H1 (cell line): ENCODE data around the gene CPD. TPM values are rescaled to one million over a fixed set of nuclear protein-coding genes. Genes with fewer than 3 reads are reported as not detected.

Experiments used
- CTCF ChIA-PET: fragments of 300-600 bp; sonication (Branson Sonifier 250); formaldehyde crosslinking; loops from one replicate; lab custom pipeline; 2021; ENCODE audit not compliant: partially characterized antibody; lab: Charles Lee
- POLR2A ChIA-PET: fragments of 300-600 bp; sonication (Branson Sonifier 250); formaldehyde crosslinking; loops from one replicate; lab custom pipeline; 2021; ENCODE audit warnings: inconsistent platforms; ENCODE audit not compliant: partially characterized antibody; lab: Charles Lee
- DNase-seq, 2 experiments: peaks; one replicate each; pipeline versions ENCODE4 v3.0.0 to v3.0.0-alpha.2; 2010 to 2022; ENCODE audit warnings: low spot score in 2 of 2, low read depth in 1 of 2, mixed read lengths in 1 of 2
- FAIRE-seq: peaks from 2 replicates; lab custom pipeline; 2011; peaks lifted over from hg19 to GRCh38; lab: Jason Lieb, UNC
- H2AFZ ChIP-seq: 2 replicates; pipeline ENCODE4 v1.8.1; 2012; ENCODE audit warnings: low read length, inconsistent platforms
- H2AK5ac ChIP-seq: 2 replicates; pipeline ENCODE4 v1.6.1; 2013; ENCODE audit warnings: low read depth, low read length
- H2BK120ac ChIP-seq: replicated peaks from 2 replicates; pipeline ENCODE3; 2013; ENCODE audit warnings: low read depth, low read length, inconsistent platforms
- H2BK12ac ChIP-seq: 2 replicates; pipeline ENCODE4 v1.6.1; 2013; ENCODE audit warnings: low read depth, low read length
- H2BK15ac ChIP-seq: 2 replicates; pipeline ENCODE4 v1.6.1; 2013; ENCODE audit warnings: low read length
- H2BK20ac ChIP-seq: 2 replicates; pipeline ENCODE4 v1.6.1; 2013; ENCODE audit warnings: low read length
- H2BK5ac ChIP-seq: 2 replicates; pipeline ENCODE4 v1.6.1; 2013; ENCODE audit warnings: low read depth, low read length
- H3K14ac ChIP-seq: 2 replicates; pipeline ENCODE4 v1.6.1; 2013; ENCODE audit warnings: inconsistent platforms; ENCODE audit not compliant: insufficient read length
- H3K18ac ChIP-seq: 2 replicates; pipeline ENCODE4 v1.6.1; 2013; ENCODE audit warnings: low read length; ENCODE audit errors: extremely low read depth
- H3K23ac ChIP-seq: 2 replicates; pipeline ENCODE4 v1.6.1; 2013; ENCODE audit warnings: inconsistent platforms; ENCODE audit not compliant: insufficient read length
- H3K23me2 ChIP-seq: 2 replicates; pipeline ENCODE4 v1.6.1; 2013; ENCODE audit warnings: low read depth, low read length
- H3K27ac ChIP-seq: 2 replicates; pipeline ENCODE4 v1.6.1; 2011; ENCODE audit warnings: low read depth, low read length, inconsistent platforms
- H3K27me3 ChIP-seq, 4 experiments: replicated peaks in 1 of 4; 1 replicate in 1 of 4; 2 replicates in 3 of 4; pipeline versions ENCODE4 v1.6.1 to v1.8.1; 2011 to 2013; ENCODE audit warnings: low read length in 3 of 4, mild to moderate bottlenecking in 3 of 4, inconsistent platforms in 2 of 4, mixed read lengths in 2 of 4, moderate library complexity in 1 of 4; ENCODE audit not compliant: control insufficient read depth in 3 of 4, insufficient read depth in 3 of 4; ENCODE audit errors: extremely low read depth in 1 of 4
- H3K36me3 ChIP-seq, 4 experiments: 2 replicates each; pipeline versions ENCODE4 v1.6.1 to v1.8.1; 2011 to 2013; ENCODE audit warnings: mild to moderate bottlenecking in 4 of 4, low read length in 3 of 4, moderate library complexity in 2 of 4, control low read depth in 1 of 4, inconsistent platforms in 1 of 4; ENCODE audit not compliant: insufficient read depth in 4 of 4, control insufficient read depth in 2 of 4
- H3K4ac ChIP-seq: replicated peaks from 2 replicates; pipeline ENCODE3; 2013; ENCODE audit warnings: low read length, low read depth, mixed read lengths, inconsistent platforms; ENCODE audit not compliant: insufficient read length
- H3K4me1 ChIP-seq, 4 experiments: replicated peaks in 1 of 4; 1 replicate in 1 of 4; 2 replicates in 3 of 4; pipeline versions ENCODE4 v1.6.1 to v1.8.1; 2011 to 2013; ENCODE audit warnings: low read length in 3 of 4, inconsistent platforms in 2 of 4, mixed read lengths in 1 of 4; ENCODE audit not compliant: insufficient read depth in 4 of 4, control insufficient read depth in 3 of 4
- H3K4me2 ChIP-seq, 2 experiments: 2 replicates each; pipeline versions ENCODE4 v1.6.1 to v1.8.1; 2011 to 2013; ENCODE audit warnings: low read depth in 2 of 2, low read length in 2 of 2, control low read depth in 1 of 2, inconsistent platforms in 1 of 2, mild to moderate bottlenecking in 1 of 2; ENCODE audit not compliant: insufficient read depth in 1 of 2
- H3K4me3 ChIP-seq, 4 experiments: fragments of 200-600, 300-600 bp in 1 of 4; sonication (generic), shearing (Covaris generic), sonication (Bioruptor Twin) in 1 of 4; 2 replicates each; pipeline versions ENCODE4 v1.5.1 to v1.8.1; 2011 to 2016; ENCODE audit warnings: low read length in 4 of 4, low read depth in 3 of 4, control low read depth in 2 of 4, inconsistent platforms in 2 of 4, mild to moderate bottlenecking in 2 of 4, mixed read lengths in 1 of 4, moderate library complexity in 1 of 4; ENCODE audit not compliant: insufficient read depth in 2 of 4; ENCODE audit errors: extremely low read depth in 1 of 4
- H3K56ac ChIP-seq: replicated peaks from 2 replicates; pipeline ENCODE3; 2013; ENCODE audit warnings: low read depth, mild to moderate bottlenecking, mixed read lengths, low read length, inconsistent platforms; ENCODE audit not compliant: insufficient read length
- H3K79me1 ChIP-seq: 2 replicates; pipeline ENCODE4 v1.6.1; 2013; ENCODE audit warnings: low read depth, low read length, control low read depth
- H3K79me2 ChIP-seq, 2 experiments: 2 replicates each; pipeline versions ENCODE4 v1.6.1 to v1.8.1; 2012 to 2013; ENCODE audit warnings: low read length in 2 of 2, mild to moderate bottlenecking in 2 of 2, inconsistent platforms in 1 of 2; ENCODE audit not compliant: insufficient read depth in 2 of 2, control insufficient read depth in 1 of 2
- H3K9ac ChIP-seq, 4 experiments: replicated peaks in 1 of 4; 1 replicate in 1 of 4; 2 replicates in 3 of 4; pipeline versions ENCODE4 v1.6.1 to v1.8.1; 2011 to 2013; ENCODE audit warnings: low read depth in 3 of 4, low read length in 3 of 4, control low read depth in 2 of 4, mild to moderate bottlenecking in 2 of 4, moderate library complexity in 2 of 4, inconsistent platforms in 1 of 4; ENCODE audit errors: extremely low read depth in 1 of 4
- H3K9me3 ChIP-seq, 2 experiments: 2 replicates each; pipeline versions ENCODE4 v1.6.1 to v1.8.1; 2012 to 2013; ENCODE audit warnings: mild to moderate bottlenecking in 2 of 2, moderate library complexity in 2 of 2, control low read depth in 1 of 2, inconsistent platforms in 1 of 2, low read depth in 1 of 2, low read length in 1 of 2, mixed read lengths in 1 of 2; ENCODE audit not compliant: insufficient read depth in 2 of 2
- H4K20me1 ChIP-seq, 2 experiments: replicated peaks in 1 of 2; 2 replicates each; pipeline versions ENCODE3 to v1.8.1; 2011 to 2013; ENCODE audit warnings: inconsistent platforms in 2 of 2, low read length in 2 of 2, mild to moderate bottlenecking in 1 of 2; ENCODE audit not compliant: insufficient read depth in 2 of 2, control insufficient read depth in 1 of 2
- H4K5ac ChIP-seq: 2 replicates; pipeline ENCODE4 v1.6.1; 2013; ENCODE audit warnings: low read length, low read depth, mixed read lengths, inconsistent platforms; ENCODE audit not compliant: insufficient read length
- H4K8ac ChIP-seq: 2 replicates; pipeline ENCODE4 v1.8.0; 2013; ENCODE audit warnings: mild to moderate bottlenecking, moderate library complexity, low read length, inconsistent platforms; ENCODE audit not compliant: insufficient read depth; ENCODE audit errors: extremely low read depth
- H4K91ac ChIP-seq: replicated peaks from 2 replicates; pipeline ENCODE3; 2013; ENCODE audit warnings: low read length, mixed read lengths, inconsistent platforms; ENCODE audit not compliant: insufficient read length
- CTBP2 ChIP-seq: IDR thresholded peaks from 2 replicates; pipeline ENCODE4 v1.7.0; 2011; ENCODE audit warnings: borderline replicate concordance, mild to moderate bottlenecking, moderate library complexity, mixed read lengths, low read length; ENCODE audit not compliant: insufficient read depth, insufficient read length
- EP300 ChIP-seq, 2 experiments: IDR thresholded peaks; 1 replicate in 1 of 2; 2 replicates in 1 of 2; pipeline ENCODE4 v1.6.1; 2011 to 2012; ENCODE audit warnings: low read depth in 2 of 2, low read length in 2 of 2, mild to moderate bottlenecking in 2 of 2, borderline replicate concordance in 1 of 2, inconsistent platforms in 1 of 2, moderate library complexity in 1 of 2
- HDAC2 ChIP-seq, 2 experiments: fragments of 300-600 bp in 1 of 2; sonication (generic) in 1 of 2; IDR thresholded peaks; 2 replicates each; pipeline ENCODE4 v1.6.1; 2011 to 2012; ENCODE audit warnings: low read depth in 2 of 2, low read length in 2 of 2, mild to moderate bottlenecking in 2 of 2, moderate library complexity in 2 of 2, borderline replicate concordance in 1 of 2, inconsistent platforms in 1 of 2
- PHF8 ChIP-seq: fragments of 200-600 bp; sonication (generic); conservative IDR thresholded peaks from 2 replicates; pipeline ENCODE4 v1.7.1; 2012; ENCODE audit warnings: low read depth, mild to moderate bottlenecking, inconsistent platforms, low read length, moderate library complexity
- YY1 ChIP-seq: IDR thresholded peaks from 2 replicates; pipeline ENCODE4 v1.6.1; 2011; ENCODE audit warnings: low read depth, mild to moderate bottlenecking, low read length
- WGBS, 2 experiments: shearing (Covaris generic) in 1 of 2; methylation state at CpG; one replicate each; pipeline versions ENCODE4 v1.1.6 to v1.1.7; 2013 to 2015; ENCODE audit warnings: low lambda C conversion rate in 2 of 2, mixed read lengths in 2 of 2, inconsistent platforms in 1 of 2, low coverage in 1 of 2, missing lambda C conversion rate in 1 of 2; ENCODE audit not compliant: insufficient replicate concordance in 2 of 2, insufficient coverage in 1 of 2, insufficient read length in 1 of 2; ENCODE audit errors: extremely low coverage in 1 of 2, missing lambda C conversion rate in 1 of 2; 5-methylcytosine and 5-hydroxymethylcytosine counted together
- polyA plus RNA-seq, 7 experiments: library from polyadenylated mRNA; depleted of rRNA in 3 of 7; stranded (reverse) in 5 of 7; unstranded in 2 of 7; fragments of >200 nt in 5 of 7; fragments of 200-250 nt in 2 of 7; gene quantifications; 1 replicate in 5 of 7; 2 replicates in 1 of 7; 4 replicates in 1 of 7; pipeline versions ENCODE4 v1.2.1 to v1.2.3, GENCODE V29; 2011 to 2013; ENCODE audit warnings: missing spikeins in 2 of 7, mixed read lengths in 2 of 7
- total RNA-seq: library from RNA; stranded (reverse); fragmentation: NEBNext Ultra II Directional; extraction: Animal tissue kit (Norgen Biotek cat#: 25700); gene quantifications from 2 replicates; pipeline ENCODE4 v1.2.1, GENCODE V29; 2021

Gene CPD
- total and polyA plus RNA-seq, 2 of the 8 experiments (the other 6 are each of a cell fraction or from before 2014, with no cell fraction given) = 8.6 to 46.2 TPM

DNA sequence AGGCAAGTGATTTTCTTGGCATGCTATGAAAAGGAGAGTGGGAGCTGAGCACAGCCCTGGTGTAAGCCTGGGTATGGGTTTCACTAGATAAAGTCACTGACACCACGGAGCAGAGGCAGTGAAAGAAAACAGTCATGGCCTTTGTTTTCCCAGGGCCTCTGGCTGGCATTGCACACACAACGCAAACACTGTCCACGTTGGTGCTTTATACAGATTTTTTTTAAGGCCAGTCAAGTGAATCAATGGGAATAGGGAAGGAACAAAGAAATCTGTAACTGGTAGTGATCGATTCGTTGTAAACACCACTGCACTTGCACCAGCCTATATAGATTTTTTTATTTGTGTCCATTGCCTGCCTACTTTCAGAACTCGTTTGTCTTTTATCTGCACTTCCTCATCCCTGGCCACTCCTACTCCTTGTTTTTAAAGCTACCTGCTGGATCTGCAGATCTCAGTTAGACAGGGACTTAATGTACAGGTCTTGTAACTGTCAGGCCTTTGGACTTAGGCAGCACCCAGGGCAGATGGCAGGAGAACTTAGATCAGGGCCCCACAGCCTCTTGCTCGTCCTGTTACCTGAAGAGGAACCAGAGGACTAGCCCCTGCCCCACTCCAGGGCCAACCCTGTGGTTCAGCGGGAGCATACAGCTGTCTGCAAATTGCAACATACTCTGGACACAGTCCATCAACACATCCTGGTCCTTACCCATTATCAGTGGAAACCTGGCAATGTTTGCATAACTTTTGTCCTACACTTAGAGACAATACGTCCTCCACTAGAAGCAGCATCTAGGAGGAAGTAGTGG is 34.2 kb upstream of the CPD start:
- Histone ChIP-seq H3K4me1 (peaks cover 0 to 4% (median 1%) of the 10 kb centered on the region in 4 experiments; a peak in 3 of 7 replicates), H3K4me3 (no peak overlapping the region), H3K36me3 (no peaks in the 10 kb centered on the region), H3K79me1 (no peaks in the 10 kb centered on the region), H3K14ac (no peak overlapping the region), H3K27ac (no peak overlapping the region), H3K9ac (no peak overlapping the region; a peak in 1 of 7 replicates), H2BK120ac (no peak overlapping the region), H2AK5ac (no peak overlapping the region), H3K4me2 (no peak overlapping the region), H3K27me3 (no peaks in the 10 kb centered on the region), H4K8ac (no peak overlapping the region), H3K4ac (no peak overlapping the region), H3K56ac (no peak overlapping the region), H4K91ac (no peak overlapping the region), H4K5ac (no peak overlapping the region), H3K23ac (no peak overlapping the region), H3K79me2 (no peaks in the 10 kb centered on the region), H3K9me3 (no peaks in the 10 kb centered on the region), H2BK20ac (no peak overlapping the region), H2BK5ac (no peak overlapping the region), H4K20me1 (no peaks in the 10 kb centered on the region), H3K18ac (no peak overlapping the region), H2AFZ (no peak overlapping the region), H3K23me2 (no peaks in the 10 kb centered on the region), H2BK15ac (no peak overlapping the region), H2BK12ac (no peak overlapping the region)
- 90% methylated on average over 9 of the region's 9 CpGs; no CpG with 5 or more reads in 1 of the 2 experiments for WGBS, 2 experiments
- ChIA-PET CTCF (interaction anchor here (1.0 to 1.8 kb wide), 6 partner anchors 8 to 250 kb away, joined by 3 to 6 read pairs (median 3); partner anchors contain the start of gene GOSR1), POLR2A (no interaction called here)
- no peak for TF ChIP-seq EP300 (IDR thresholded peaks at IDR 0.05; ENCODE audit: borderline replicate concordance in 1 of 2, low read depth in 2 of 2, low read length in 2 of 2)
- no peak for TF ChIP-seq HDAC2 (IDR thresholded peaks at IDR 0.05; ENCODE audit: borderline replicate concordance in 1 of 2, low read depth in 2 of 2, low read length in 2 of 2)
- TF ChIP-seq CTBP2 = no peak
- no peak for TF ChIP-seq YY1
- TF ChIP-seq PHF8 = no peak
- DNase-seq (no peak), FAIRE-seq (no peak)
